ENCODE data around the gene HOXA5. TPM values are rescaled to one million over a fixed set of nuclear protein-coding genes. Genes with fewer than 3 reads are reported as not detected.

The HOXA5 gene
- total and polyA plus RNA-seq, 2 donors: 0.24 to 0.43 TPM

- Histone ChIP-seq H3K4me1 (ENCODE audit: control insufficient read depth in 2 of 2, insufficient read depth in 2 of 2, low read length in 2 of 2) (peaks cover 30 to 61% of the 10 kb centered on the region in 2 donors), H3K4me3 (ENCODE audit: low read length in 2 of 2) (peak within 1 kb of the TSS; percentile 46 to 60), H3K9me3 (ENCODE audit: control insufficient read depth in 2 of 2, insufficient read depth in 1 of 2, low read length in 1 of 2) (peaks cover 3 to 37% of the 10 kb centered on the region in 2 donors), H3K27ac (ENCODE audit: low read depth in 1 of 2, low read length in 1 of 2) (no peak within 1 kb of the TSS), H3K27me3 (ENCODE audit: control insufficient read depth in 2 of 2, insufficient read depth in 1 of 2, low read length in 1 of 2) (peaks cover 94 to 100% of the 10 kb centered on the region in 2 donors), H3K36me3 (ENCODE audit: control insufficient read depth in 2 of 2, insufficient read depth in 2 of 2, low read length in 1 of 2) (no peaks in the 10 kb centered on the region)
- peak in 1 of 9 donors; percentile 58 for DNase-seq (ENCODE audit: low read depth in 6 of 9, low spot score in 9 of 9)
- under 1% methylated on average over 33 of the region's 33 CpGs for WGBS
Measured at GRCh38 chr7:27156508-27156898, 13.0 kb upstream of the HOXA5 start, which contains the start of gene HOXA7. HOXA7 (minus strand) TSS chr7:27156675; CDS start chr7:27156545, 130 bp downstream.

DNA sequence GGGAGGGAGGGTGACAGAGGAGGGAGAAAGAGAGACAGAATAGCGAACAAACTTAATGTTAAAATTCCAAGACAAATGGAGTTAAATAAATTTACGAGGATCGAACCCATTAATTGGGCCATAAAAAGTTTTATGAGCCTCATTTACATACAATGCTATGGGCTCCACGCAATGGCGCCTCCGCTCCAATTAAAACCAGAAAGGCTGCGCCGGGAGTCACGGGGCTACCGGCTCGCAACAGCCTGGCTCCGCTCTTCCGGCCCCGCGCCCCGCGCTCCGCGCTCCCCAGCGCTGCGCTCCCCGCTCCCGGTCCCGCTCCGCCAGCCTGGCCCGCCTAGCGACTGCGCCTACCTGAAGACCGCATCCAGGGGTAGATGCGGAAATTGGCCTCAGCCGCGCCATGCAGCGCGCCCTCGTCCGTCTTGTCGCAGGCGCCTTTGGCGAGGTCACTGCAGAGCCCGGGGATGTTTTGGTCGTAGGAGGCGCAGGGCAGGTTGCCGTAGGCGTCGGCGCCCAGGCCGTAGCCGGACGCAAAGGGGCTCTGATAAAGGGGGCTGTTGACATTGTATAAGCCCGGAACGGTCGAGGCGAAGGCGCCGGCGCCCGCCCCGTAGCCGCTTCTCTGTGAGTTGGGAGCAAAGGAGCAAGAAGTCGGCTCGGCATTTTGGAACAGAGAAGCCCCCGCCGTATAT lies 12.5 kb upstream of the HOXA5 start:
- Histone ChIP-seq H3K4me1 (ENCODE audit: control insufficient read depth in 2 of 2, insufficient read depth in 2 of 2, low read length in 2 of 2) (peaks cover 32 to 62% of the 10 kb centered on the region in 2 donors), H3K27ac (ENCODE audit: low read depth in 1 of 2, low read length in 1 of 2) (no peak overlapping the region), H3K36me3 (ENCODE audit: control insufficient read depth in 2 of 2, insufficient read depth in 2 of 2, low read length in 1 of 2) (no peaks in the 10 kb centered on the region), H3K9me3 (ENCODE audit: control insufficient read depth in 2 of 2, insufficient read depth in 1 of 2, low read length in 1 of 2) (peaks cover 3 to 43% of the 10 kb centered on the region in 2 donors), H3K27me3 (ENCODE audit: control insufficient read depth in 2 of 2, insufficient read depth in 1 of 2, low read length in 1 of 2) (peaks cover 95 to 100% of the 10 kb centered on the region in 2 donors), H3K4me3 (ENCODE audit: low read length in 2 of 2) (peak overlapping the region; percentile 46 to 60)
- 1% methylated on average over 63 of the region's 63 CpGs for WGBS
- DNase-seq (ENCODE audit: low read depth in 6 of 9, low spot score in 9 of 9): peak in 1 of 9 donors; percentile 65

DNA sequence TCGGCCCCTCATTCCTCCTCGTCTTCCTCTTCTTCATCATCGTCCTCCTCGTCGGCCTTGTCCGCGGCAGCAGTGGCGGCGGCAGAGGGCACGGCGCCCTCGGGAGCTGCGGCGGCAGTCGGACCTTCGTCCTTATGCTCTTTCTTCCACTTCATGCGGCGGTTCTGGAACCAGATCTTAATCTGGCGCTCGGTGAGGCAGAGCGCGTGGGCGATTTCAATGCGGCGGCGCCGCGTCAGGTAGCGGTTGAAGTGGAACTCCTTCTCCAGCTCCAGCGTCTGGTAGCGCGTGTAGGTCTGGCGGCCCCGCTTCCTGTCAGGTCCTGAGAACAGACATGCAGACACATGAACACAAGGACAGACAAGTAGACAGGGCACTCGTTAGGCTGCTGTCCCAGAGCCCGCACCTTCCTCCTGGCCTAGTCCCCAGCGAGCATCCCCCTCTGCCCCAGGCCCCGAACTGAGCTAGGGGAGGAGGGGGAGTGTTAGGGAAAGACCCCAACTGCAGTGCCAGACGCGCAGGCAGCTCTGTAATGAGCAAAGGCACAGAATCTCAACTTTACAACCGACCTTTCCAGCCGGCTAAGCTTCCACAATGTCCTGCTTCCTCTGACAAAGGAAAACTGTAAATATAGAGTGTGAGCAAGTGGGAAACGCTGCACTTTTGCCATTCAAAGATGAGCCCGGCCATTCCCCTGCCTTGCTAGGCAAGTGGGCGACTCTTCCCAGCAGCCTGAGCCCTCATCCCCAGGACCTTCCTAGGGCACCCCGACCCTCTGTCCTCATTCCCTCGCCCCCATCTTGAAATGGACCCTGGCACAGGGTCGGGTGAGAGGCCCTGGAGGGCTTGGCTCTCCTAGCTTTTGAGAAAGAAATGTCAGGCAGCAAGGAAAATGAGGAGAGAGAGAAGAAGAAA lies 11.7 kb upstream of the HOXA5 start:
- DNase-seq (ENCODE audit: low read depth in 6 of 9, low spot score in 9 of 9): peak in 1 of 9 donors; percentile 62
- H3K4me1 ChIP-seq (ENCODE audit: control insufficient read depth in 2 of 2, insufficient read depth in 2 of 2, low read length in 2 of 2): peaks cover 27 to 61% of the 10 kb centered on the region in 2 donors
- H3K9me3 ChIP-seq (ENCODE audit: control insufficient read depth in 2 of 2, insufficient read depth in 1 of 2, low read length in 1 of 2): peaks cover 3 to 48% of the 10 kb centered on the region in 2 donors
- no peaks in the 10 kb centered on the region for H3K36me3 ChIP-seq (ENCODE audit: control insufficient read depth in 2 of 2, insufficient read depth in 2 of 2, low read length in 1 of 2)
- H3K27me3 ChIP-seq (ENCODE audit: control insufficient read depth in 2 of 2, insufficient read depth in 1 of 2, low read length in 1 of 2): peaks cover 94 to 100% of the 10 kb centered on the region in 2 donors
- peak overlapping the region in 1 of 2 donors; percentile 60 for H3K4me3 ChIP-seq (ENCODE audit: low read length in 2 of 2)
- H3K27ac ChIP-seq (ENCODE audit: low read depth in 1 of 2, low read length in 1 of 2): no peak overlapping the region
- 9% methylated on average over 48 of the region's 48 CpGs for whole genome bisulfite sequencing

GRCh38 chr7:27154369-27154768 lies 10.9 kb upstream of the HOXA5 start:
- Histone ChIP-seq H3K4me3 (ENCODE audit: low read length in 2 of 2) (no peak overlapping the region), H3K4me1 (ENCODE audit: control insufficient read depth in 2 of 2, insufficient read depth in 2 of 2, low read length in 2 of 2) (peaks cover 26 to 59% of the 10 kb centered on the region in 2 donors), H3K9me3 (ENCODE audit: control insufficient read depth in 2 of 2, insufficient read depth in 1 of 2, low read length in 1 of 2) (peaks cover 3 to 45% of the 10 kb centered on the region in 2 donors), H3K27me3 (ENCODE audit: control insufficient read depth in 2 of 2, insufficient read depth in 1 of 2, low read length in 1 of 2) (peaks cover 94 to 100% of the 10 kb centered on the region in 2 donors), H3K36me3 (ENCODE audit: control insufficient read depth in 2 of 2, insufficient read depth in 2 of 2, low read length in 1 of 2) (no peaks in the 10 kb centered on the region), H3K27ac (ENCODE audit: low read depth in 1 of 2, low read length in 1 of 2) (no peak overlapping the region)
- DNase-seq (ENCODE audit: low read depth in 6 of 9, low spot score in 9 of 9): no peak
- WGBS: 87% methylated on average over 10 of the region's 10 CpGs

- Histone ChIP-seq H3K36me3 (ENCODE audit: control insufficient read depth in 2 of 2, insufficient read depth in 2 of 2, low read length in 1 of 2) (no peaks in the 10 kb centered on the region), H3K27ac (ENCODE audit: low read depth in 1 of 2, low read length in 1 of 2) (no peak overlapping the region), H3K4me1 (ENCODE audit: control insufficient read depth in 2 of 2, insufficient read depth in 2 of 2, low read length in 2 of 2) (peaks cover 26 to 59% of the 10 kb centered on the region in 2 donors), H3K9me3 (ENCODE audit: control insufficient read depth in 2 of 2, insufficient read depth in 1 of 2, low read length in 1 of 2) (peaks cover 3 to 48% of the 10 kb centered on the region in 2 donors), H3K27me3 (ENCODE audit: control insufficient read depth in 2 of 2, insufficient read depth in 1 of 2, low read length in 1 of 2) (peaks cover 94 to 100% of the 10 kb centered on the region in 2 donors), H3K4me3 (ENCODE audit: low read length in 2 of 2) (no peak overlapping the region)
- no peak for DNase-seq (ENCODE audit: low read depth in 6 of 9, low spot score in 9 of 9)
- 94% methylated on average over 3 of the region's 3 CpGs for WGBS
Measured at GRCh38 chr7:27153526-27153925, 10.0 kb upstream of the HOXA5 start.

- H3K27me3 ChIP-seq (ENCODE audit: control insufficient read depth in 2 of 2, insufficient read depth in 1 of 2, low read length in 1 of 2): peaks cover 94 to 100% of the 10 kb centered on the region in 2 donors
- 51% methylated on average over 22 of the region's 22 CpGs for WGBS
- no peak for DNase-seq (ENCODE audit: low read depth in 6 of 9, low spot score in 9 of 9)
- H3K4me3 ChIP-seq (ENCODE audit: low read length in 2 of 2): no peak overlapping the region
- H3K9me3 ChIP-seq (ENCODE audit: control insufficient read depth in 2 of 2, insufficient read depth in 1 of 2, low read length in 1 of 2): peaks cover under 1 to 51% of the 10 kb centered on the region in 2 donors
- no peak overlapping the region for H3K27ac ChIP-seq (ENCODE audit: low read depth in 1 of 2, low read length in 1 of 2)
- peaks cover 29 to 65% of the 10 kb centered on the region in 2 donors for H3K4me1 ChIP-seq (ENCODE audit: control insufficient read depth in 2 of 2, insufficient read depth in 2 of 2, low read length in 2 of 2)
- H3K36me3 ChIP-seq (ENCODE audit: control insufficient read depth in 2 of 2, insufficient read depth in 2 of 2, low read length in 1 of 2): no peaks in the 10 kb centered on the region
Measured at GRCh38 chr7:27152816-27153442, 9.4 kb upstream of the HOXA5 start.

DNA sequence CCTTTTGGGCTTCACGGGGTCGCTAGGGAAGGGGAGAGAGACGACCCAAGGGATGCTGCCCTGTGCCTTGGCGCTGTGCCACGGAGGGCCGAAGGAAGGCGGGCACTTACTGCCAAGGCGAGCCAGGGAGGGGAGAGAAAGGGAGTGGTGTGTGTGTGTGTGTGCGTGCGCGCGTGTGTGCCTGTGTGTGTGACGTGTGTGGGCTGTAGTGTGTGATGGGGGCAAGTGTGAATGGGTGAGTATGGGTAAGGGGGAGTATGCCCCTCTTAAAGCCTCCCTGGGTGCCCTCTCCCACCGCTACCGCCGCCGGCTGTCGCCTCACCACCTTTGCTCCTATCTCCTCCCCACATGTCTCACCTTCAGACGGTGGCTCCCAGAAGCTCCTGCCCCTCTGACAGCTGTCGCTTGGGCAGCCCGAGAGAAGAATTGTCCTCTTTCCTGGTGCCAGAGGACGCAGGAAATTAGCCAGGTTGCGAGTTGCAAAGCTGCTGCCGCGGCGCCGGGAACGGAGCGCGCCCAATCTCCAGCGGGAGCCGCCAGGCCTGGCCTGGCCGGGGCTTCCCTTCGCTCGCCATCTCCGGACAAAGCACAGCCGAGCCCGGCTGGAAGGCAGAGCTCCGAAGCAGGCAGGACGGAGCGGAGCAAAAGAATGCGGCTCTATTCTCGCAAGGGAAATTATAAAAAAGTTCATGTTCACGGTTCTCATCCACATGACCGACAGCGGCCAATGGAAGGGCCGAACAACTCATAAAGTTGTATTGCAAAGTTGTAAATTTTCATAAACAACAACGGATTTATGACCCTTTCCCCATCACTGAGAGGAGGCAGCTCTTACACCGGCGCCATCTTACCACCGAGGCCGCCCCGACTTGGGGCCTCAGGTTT lies 8.7 kb upstream of the HOXA5 start, which contains the start of gene HOXA3:
Gene HOXA3 (minus strand): TSS at position 653 of the 885 bp plus-strand sequence. CDS start 41,943 bp downstream, outside the sequence.
- H3K4me1 ChIP-seq (ENCODE audit: control insufficient read depth in 2 of 2, insufficient read depth in 2 of 2, low read length in 2 of 2): peaks cover 27 to 63% of the 10 kb centered on the region in 2 donors
- peak within 1 kb of the TSS in 1 of 2 donors; percentile 38 for H3K4me3 ChIP-seq (ENCODE audit: low read length in 2 of 2)
- H3K9me3 ChIP-seq (ENCODE audit: control insufficient read depth in 2 of 2, insufficient read depth in 1 of 2, low read length in 1 of 2): peaks cover 0 to 51% of the 10 kb centered on the region in 2 donors
- WGBS: 2% methylated on average over 53 of the region's 53 CpGs
- no peak within 1 kb of the TSS for H3K27ac ChIP-seq (ENCODE audit: low read depth in 1 of 2, low read length in 1 of 2)
- no peaks in the 10 kb centered on the region for H3K36me3 ChIP-seq (ENCODE audit: control insufficient read depth in 2 of 2, insufficient read depth in 2 of 2, low read length in 1 of 2)
- H3K27me3 ChIP-seq (ENCODE audit: control insufficient read depth in 2 of 2, insufficient read depth in 1 of 2, low read length in 1 of 2): peaks cover 93 to 100% of the 10 kb centered on the region in 2 donors
- DNase-seq (ENCODE audit: low read depth in 6 of 9, low spot score in 9 of 9): no peak

GRCh38 chr7:27151341-27151930 lies 8.0 kb upstream of the HOXA5 start:
- WGBS: under 1% methylated on average over 27 of the region's 27 CpGs
- Histone ChIP-seq H3K36me3 (ENCODE audit: control insufficient read depth in 2 of 2, insufficient read depth in 2 of 2, low read length in 1 of 2) (no peaks in the 10 kb centered on the region), H3K27me3 (ENCODE audit: control insufficient read depth in 2 of 2, insufficient read depth in 1 of 2, low read length in 1 of 2) (peaks cover 91 to 100% of the 10 kb centered on the region in 2 donors), H3K27ac (ENCODE audit: low read depth in 1 of 2, low read length in 1 of 2) (no peak overlapping the region), H3K4me3 (ENCODE audit: low read length in 2 of 2) (peak overlapping the region; percentile 26 to 38), H3K9me3 (ENCODE audit: control insufficient read depth in 2 of 2, insufficient read depth in 1 of 2, low read length in 1 of 2) (peaks cover 0 to 53% of the 10 kb centered on the region in 2 donors), H3K4me1 (ENCODE audit: control insufficient read depth in 2 of 2, insufficient read depth in 2 of 2, low read length in 2 of 2) (peaks cover 24 to 57% of the 10 kb centered on the region in 2 donors)
- no peak for DNase-seq (ENCODE audit: low read depth in 6 of 9, low spot score in 9 of 9)

Measured in thymus (tissue), 11 donors.